HepG2 (cell line): ENCODE results near the gene TMCO6. TPM values are rescaled to one million over a fixed set of nuclear protein-coding genes. Genes with fewer than 3 reads are reported as not detected.

Experiments used
- AGO2 ChIP-seq: fragments of 200-400 bp; formaldehyde crosslinking; optimal IDR thresholded peaks from 2 replicates; pipeline ENCODE3; 2017; ENCODE audit warnings: mild to moderate bottlenecking, low read depth, low read length, moderate library complexity
- ETS1 ChIP-seq: sonication (generic); formaldehyde crosslinking; IDR thresholded peaks from 2 replicates; pipeline ENCODE4 v1.4.0; 2020; ENCODE audit warnings: missing genetic modification reagents
- FOXJ3 ChIP-seq: sonication (generic); formaldehyde crosslinking; IDR thresholded peaks from 2 replicates; pipeline ENCODE4 v1.4.0; 2020; ENCODE audit warnings: missing genetic modification reagents, mild to moderate bottlenecking, borderline replicate concordance
- KDM5B ChIP-seq: sonication (generic); formaldehyde crosslinking; IDR thresholded peaks from 2 replicates; pipeline ENCODE4 v1.4.0; 2020; ENCODE audit warnings: missing genetic modification reagents, mild to moderate bottlenecking, borderline replicate concordance
- KMT2A ChIP-seq: sonication (generic); formaldehyde crosslinking; IDR thresholded peaks from 2 replicates; pipeline ENCODE4 v1.4.0; 2020; ENCODE audit warnings: missing genetic modification reagents
- NR2C2 ChIP-seq: sonication (generic); formaldehyde crosslinking; IDR thresholded peaks from 2 replicates; pipeline ENCODE4 v1.4.0; 2020; ENCODE audit warnings: missing genetic modification reagents, mild to moderate bottlenecking, moderate library complexity, borderline replicate concordance
- PRPF4 ChIP-seq: fragments of 200-400 bp; formaldehyde crosslinking; IDR thresholded peaks from 2 replicates; pipeline ENCODE4 v1.6.1; 2016; ENCODE audit warnings: low read length, low read depth; ENCODE audit not compliant: poor library complexity, severe bottlenecking
- RAD51 ChIP-seq: fragments of 450-650 bp; IDR thresholded peaks from 2 replicates; pipeline ENCODE4 v1.6.1; 2016; ENCODE audit warnings: borderline replicate concordance
- RBFOX2 ChIP-seq: fragments of 200-400 bp; formaldehyde crosslinking; IDR thresholded peaks from 2 replicates; pipeline ENCODE4 v1.6.1; 2017; ENCODE audit warnings: low read depth, mild to moderate bottlenecking, low read length
- SAP130 ChIP-seq: IDR thresholded peaks from 2 replicates; pipeline ENCODE4 v1.6.1; 2016; ENCODE audit warnings: low read depth
- TOPORS ChIP-seq: sonication (generic); formaldehyde crosslinking; IDR thresholded peaks from 2 replicates; pipeline ENCODE4 v1.8.0; 2023; ENCODE audit warnings: mild to moderate bottlenecking, missing genetic modification reagents
- ZBTB46 ChIP-seq: sonication (generic); formaldehyde crosslinking; IDR thresholded peaks from 2 replicates; pipeline ENCODE4 v1.4.0; 2020; ENCODE audit warnings: mild to moderate bottlenecking, missing genetic modification reagents, borderline replicate concordance
- ZNF512 ChIP-seq: sonication (generic); formaldehyde crosslinking; IDR thresholded peaks from 2 replicates; pipeline ENCODE4 v1.4.0; 2020; ENCODE audit warnings: mild to moderate bottlenecking, missing genetic modification reagents
- polyA plus RNA-seq, 8 experiments: library from polyadenylated mRNA; depleted of rRNA in 3 of 8; stranded (reverse) in 7 of 8; unstranded in 1 of 8; fragments of >200 nt; fragmentation: Illumina TruSeq in 4 of 8; extraction: Trizol in 4 of 8; gene quantifications; 2 replicates each; pipeline versions ENCODE4 v1.2.1 to v1.2.3, GENCODE V29; 2011 to 2016; ENCODE audit warnings: low read depth in 4 of 8, missing spikeins in 1 of 8, mixed read lengths in 1 of 8; ENCODE audit not compliant: insufficient read depth in 1 of 8
- total RNA-seq, 5 experiments: library from RNA; depleted of rRNA; stranded (reverse); fragments of >200 nt; fragmentation: Illumina TruSeq; extraction: Trizol; gene quantifications; 2 replicates each; pipeline ENCODE4 v1.2.3, GENCODE V29; 2016; ENCODE audit warnings: low read depth in 1 of 5
- TF ChIP-seq, protein P1 (sequence below): sonication (generic); formaldehyde crosslinking; IDR thresholded peaks from 2 replicates; pipeline ENCODE4 v1.8.1; 2023; ENCODE audit warnings: mild to moderate bottlenecking, missing genetic modification reagents
- TF ChIP-seq, protein P2 (sequence below): sonication (generic); formaldehyde crosslinking; IDR thresholded peaks from 2 replicates; pipeline ENCODE4 v1.9.0; 2022; ENCODE audit warnings: low read depth, missing genetic modification reagents

Gene TMCO6
- total and polyA plus RNA-seq, 2 of the 13 experiments (the other 11 are each of a cell fraction or from before 2014, with no cell fraction given), result 16.6 to 28.2 TPM

DNA sequence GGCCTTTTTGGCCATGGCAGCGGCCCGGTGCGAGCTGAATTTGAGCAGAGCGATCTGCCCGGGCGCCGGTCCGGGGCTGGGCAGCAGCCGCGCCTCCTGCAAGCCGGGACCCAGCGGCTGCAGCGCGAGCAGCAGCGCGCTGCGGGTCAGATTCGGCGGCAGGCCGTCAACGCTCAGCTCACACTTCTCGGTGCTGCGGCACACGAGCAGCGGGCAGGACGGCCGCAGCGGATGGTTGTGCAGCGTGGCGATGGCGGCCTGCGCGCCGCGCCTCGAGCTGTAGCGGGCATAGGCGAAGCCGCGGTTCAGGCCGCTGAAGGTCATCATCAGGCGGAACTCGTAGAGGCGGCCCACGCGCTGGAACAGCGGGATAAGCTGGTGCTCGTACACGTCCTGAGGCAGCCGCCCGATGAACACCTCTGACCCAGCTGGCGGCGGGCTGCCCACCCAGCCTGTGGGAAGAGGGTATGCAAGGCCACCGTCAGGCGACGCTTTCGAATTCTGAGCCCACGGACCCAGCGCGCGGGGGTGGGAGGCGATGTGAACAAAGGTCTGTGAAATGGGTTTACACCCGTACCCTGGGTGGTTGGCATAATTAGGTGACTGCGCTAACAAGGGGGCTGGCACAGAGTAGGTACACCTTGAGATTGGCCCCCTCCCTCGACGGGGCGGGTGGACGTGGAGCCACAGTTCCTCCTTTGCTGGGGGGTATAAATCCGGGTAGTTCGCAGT is 33.4 kb downstream of the TMCO6 start (continued):
- no peak for TF ChIP-seq ZNF512
- no peak for TF ChIP-seq RAD51
- TF ChIP-seq KDM5B (CRISPR knock-in tag), result no peak
- TF ChIP-seq, protein P1, sequence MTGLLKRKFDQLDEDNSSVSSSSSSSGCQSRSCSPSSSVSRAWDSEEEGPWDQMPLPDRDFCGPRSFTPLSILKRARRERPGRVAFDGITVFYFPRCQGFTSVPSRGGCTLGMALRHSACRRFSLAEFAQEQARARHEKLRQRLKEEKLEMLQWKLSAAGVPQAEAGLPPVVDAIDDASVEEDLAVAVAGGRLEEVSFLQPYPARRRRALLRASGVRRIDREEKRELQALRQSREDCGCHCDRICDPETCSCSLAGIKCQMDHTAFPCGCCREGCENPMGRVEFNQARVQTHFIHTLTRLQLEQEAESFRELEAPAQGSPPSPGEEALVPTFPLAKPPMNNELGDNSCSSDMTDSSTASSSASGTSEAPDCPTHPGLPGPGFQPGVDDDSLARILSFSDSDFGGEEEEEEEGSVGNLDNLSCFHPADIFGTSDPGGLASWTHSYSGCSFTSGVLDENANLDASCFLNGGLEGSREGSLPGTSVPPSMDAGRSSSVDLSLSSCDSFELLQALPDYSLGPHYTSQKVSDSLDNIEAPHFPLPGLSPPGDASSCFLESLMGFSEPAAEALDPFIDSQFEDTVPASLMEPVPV (CRISPR knock-in tag), result no peak
- TF ChIP-seq NR2C2 (CRISPR knock-in tag), result no peak
- no peak for TF ChIP-seq KMT2A (CRISPR knock-in tag)
- TF ChIP-seq RBFOX2, result peak; percentile 57
- no peak for TF ChIP-seq TOPORS (CRISPR knock-in tag)
- no peak for TF ChIP-seq SAP130 (CRISPR knock-in tag)
- no peak for TF ChIP-seq ETS1 (CRISPR knock-in tag)
- TF ChIP-seq FOXJ3 (CRISPR knock-in tag), result no peak
- no peak for TF ChIP-seq ZBTB46 (CRISPR knock-in tag)
- TF ChIP-seq AGO2, result peak; percentile 67
- TF ChIP-seq, protein P2, sequence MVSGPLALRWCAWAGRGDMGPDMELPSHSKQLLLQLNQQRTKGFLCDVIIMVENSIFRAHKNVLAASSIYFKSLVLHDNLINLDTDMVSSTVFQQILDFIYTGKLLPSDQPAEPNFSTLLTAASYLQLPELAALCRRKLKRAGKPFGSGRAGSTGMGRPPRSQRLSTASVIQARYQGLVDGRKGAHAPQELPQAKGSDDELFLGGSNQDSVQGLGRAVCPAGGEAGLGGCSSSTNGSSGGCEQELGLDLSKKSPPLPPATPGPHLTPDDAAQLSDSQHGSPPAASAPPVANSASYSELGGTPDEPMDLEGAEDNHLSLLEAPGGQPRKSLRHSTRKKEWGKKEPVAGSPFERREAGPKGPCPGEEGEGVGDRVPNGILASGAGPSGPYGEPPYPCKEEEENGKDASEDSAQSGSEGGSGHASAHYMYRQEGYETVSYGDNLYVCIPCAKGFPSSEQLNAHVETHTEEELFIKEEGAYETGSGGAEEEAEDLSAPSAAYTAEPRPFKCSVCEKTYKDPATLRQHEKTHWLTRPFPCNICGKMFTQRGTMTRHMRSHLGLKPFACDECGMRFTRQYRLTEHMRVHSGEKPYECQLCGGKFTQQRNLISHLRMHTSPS (CRISPR knock-in tag), result no peak
- no peak for TF ChIP-seq PRPF4
